Spleen (tissue), 11 donors: ENCODE measurements around the gene FYN. TPM values are rescaled to one million over a fixed set of nuclear protein-coding genes. Genes with fewer than 3 reads are reported as not detected.

Experiments used
- DNase-seq: peaks from one replicate; pipeline ENCODE4 v3.0.0-alpha.2; 2020
- H3K27ac ChIP-seq, 8 donors: fragments of 200-600 bp; sonication (generic) in 7 of 8; 1 replicate in 4 of 8; 2 replicates in 4 of 8; pipeline versions ENCODE4 v1.5.0 to v1.8.0; 2016 to 2021; ENCODE audit warnings: inconsistent platforms in 4 of 8, mild to moderate bottlenecking in 4 of 8, moderate library complexity in 1 of 8
- H3K27me3 ChIP-seq, 7 donors: fragments of 200-600 bp; sonication (generic) in 6 of 7; replicated peaks in 1 of 7; 1 replicate in 4 of 7; 2 replicates in 3 of 7; pipeline versions ENCODE4 v1.5.0 to v1.8.0; 2016 to 2021; ENCODE audit warnings: inconsistent platforms in 3 of 7, mild to moderate bottlenecking in 1 of 7
- H3K36me3 ChIP-seq, 6 donors: fragments of 200-600 bp; sonication (generic) in 5 of 6; 1 replicate in 4 of 6; 2 replicates in 2 of 6; pipeline versions ENCODE4 v1.5.0 to v1.8.0; 2016 to 2021; ENCODE audit warnings: inconsistent platforms in 2 of 6
- H3K4me1 ChIP-seq, 6 donors: fragments of 200-600 bp; sonication (generic) in 5 of 6; 1 replicate in 3 of 6; 2 replicates in 3 of 6; pipeline versions ENCODE4 v1.5.0 to v1.8.0; 2016 to 2021; ENCODE audit warnings: inconsistent platforms in 3 of 6
- H3K4me3 ChIP-seq, 8 donors: fragments of 200-600 bp; sonication (generic) in 7 of 8; 1 replicate in 4 of 8; 2 replicates in 4 of 8; pipeline versions ENCODE4 v1.5.0 to v1.8.0; 2016 to 2021; ENCODE audit warnings: inconsistent platforms in 4 of 8, mild to moderate bottlenecking in 4 of 8, moderate library complexity in 2 of 8
- H3K9me3 ChIP-seq, 8 donors: fragments of 200-600 bp; sonication (generic) in 7 of 8; 1 replicate in 4 of 8; 2 replicates in 4 of 8; pipeline versions ENCODE4 v1.5.0 to v1.8.0; 2016 to 2021; ENCODE audit warnings: inconsistent platforms in 4 of 8
- POLR2A ChIP-seq, 3 donors: fragments of 450-650 bp; IDR thresholded peaks; one replicate each; pipeline ENCODE4 v1.5.1; 2017; ENCODE audit warnings: antibody characterized with exemption in 3 of 3, mild to moderate bottlenecking in 1 of 3
- POLR2AphosphoS5 ChIP-seq, 3 donors: sonication (generic); formaldehyde crosslinking; IDR thresholded peaks; one replicate each; pipeline ENCODE4 v1.5.1; 2017; ENCODE audit warnings: antibody characterized with exemption in 3 of 3
- WGBS, 5 donors: extraction: QIAGEN DNeasy Blood & Tissue Kit in 3 of 5; methylation state at CpG; one replicate each; pipeline versions ENCODE4 v1.1.5 to v1.1.7; 2013 to 2018; 5-methylcytosine and 5-hydroxymethylcytosine counted together
- intact Hi-C: fragments of 100-400 bp; cut with DNase I; formaldehyde crosslinking; loops from one replicate; pipeline ENCODE4 v1.15.0; 2023; ENCODE audit warnings: low total_unique reads
- polyA plus RNA-seq, 3 donors: library from polyadenylated mRNA; stranded (reverse); fragments of 200-250 nt; gene quantifications; one replicate each; pipeline ENCODE4 v1.2.1, GENCODE V29; 2013
- total RNA-seq, 7 donors: library from RNA; depleted of rRNA in 3 of 7; stranded (reverse); fragments of >200 nt in 3 of 7; fragmentation: NEBNext Ultra II Directional in 4 of 7; extraction: Animal tissue kit (Norgen Biotek cat#: 25700) in 4 of 7; gene quantifications; one replicate each; pipeline versions ENCODE4 v1.1.0 to v1.2.1, GENCODE V29; 2016 to 2021
- TF ChIP-seq, protein P1 (sequence below), 11 experiments: fragments of 200-600 bp in 7 of 11; fragments of 450-650 bp in 4 of 11; sonication (generic) in 4 of 11; IDR thresholded peaks in 8 of 11; conservative IDR thresholded peaks in 3 of 11; 1 replicate in 7 of 11; 2 replicates in 4 of 11; pipeline versions ENCODE4 v1.4.0 to v1.8.0; 2016 to 2021; ENCODE audit warnings: antibody characterized with exemption in 11 of 11, inconsistent platforms in 4 of 11, mild to moderate bottlenecking in 1 of 11
- donor health status: healthy with polysubstance abuse.
- donor health status: DM: no; HTN: no; CAD: no; lungs with moderate emphysema.
- donor health status: DM: no; HTN: no; CAD: no.
- donor health status: Bipolar disorder and iron deficiency.
- donor health status: healthy.
- donor health status: DM: no; HTN: no; CAD: no.
- donor health status: DM: yes; HTN: yes; CAD: no.

The FYN gene
- total and polyA plus RNA-seq, 10 donors: 56.6 to 409 (median 205) TPM

DNA sequence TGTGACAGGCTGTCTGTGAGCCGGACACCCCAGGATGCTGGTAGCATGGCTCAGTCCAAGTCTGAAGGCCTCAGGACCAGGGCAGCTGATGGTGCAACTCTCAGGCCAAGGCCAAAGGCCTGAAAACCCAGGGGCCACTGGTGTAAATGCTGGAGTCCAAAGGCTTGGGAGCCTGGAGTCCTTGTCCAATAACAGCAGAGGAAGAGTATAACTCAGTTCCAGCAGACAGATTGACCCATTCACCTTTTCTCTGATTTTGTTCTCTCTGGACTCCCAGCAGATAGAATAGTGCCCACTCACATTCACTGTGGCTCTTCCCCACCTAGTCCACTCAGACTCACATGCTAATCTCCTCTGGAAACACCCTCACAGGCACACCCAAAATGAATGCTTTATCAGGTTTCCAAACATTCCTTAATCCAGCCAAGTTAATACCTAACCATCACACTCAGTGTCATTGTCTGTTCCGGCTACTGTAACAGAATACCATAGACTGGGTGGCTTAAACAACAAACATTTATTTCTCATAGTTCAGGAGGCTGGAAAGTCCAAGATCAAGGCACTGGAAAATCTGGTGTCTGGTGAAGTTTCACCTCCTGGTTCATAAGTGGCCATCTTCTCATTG lies 262.6 kb downstream of the FYN start:
- DNase-seq: no peak
- H3K36me3 ChIP-seq: no peaks in the 10 kb centered on the region
- peaks cover 0 to 17% (median 9%) of the 10 kb centered on the region in 6 donors for H3K4me1 ChIP-seq
- 90 to 100% (median 95%) methylated on average over 2 of the region's 2 CpGs for WGBS, 5 donors
- intact Hi-C loops: no loop called here
- H3K4me3 ChIP-seq: no peak overlapping the region
- no peaks in the 10 kb centered on the region for H3K27me3 ChIP-seq
- peaks cover 0 to 7% (median 2%) of the 10 kb centered on the region in 8 donors for H3K9me3 ChIP-seq
- TF ChIP-seq POLR2AphosphoS5 (IDR thresholded peaks at IDR 0.05): no peak
- TF ChIP-seq POLR2A (IDR thresholded peaks at IDR 0.05): no peak
- TF ChIP-seq, protein P1, sequence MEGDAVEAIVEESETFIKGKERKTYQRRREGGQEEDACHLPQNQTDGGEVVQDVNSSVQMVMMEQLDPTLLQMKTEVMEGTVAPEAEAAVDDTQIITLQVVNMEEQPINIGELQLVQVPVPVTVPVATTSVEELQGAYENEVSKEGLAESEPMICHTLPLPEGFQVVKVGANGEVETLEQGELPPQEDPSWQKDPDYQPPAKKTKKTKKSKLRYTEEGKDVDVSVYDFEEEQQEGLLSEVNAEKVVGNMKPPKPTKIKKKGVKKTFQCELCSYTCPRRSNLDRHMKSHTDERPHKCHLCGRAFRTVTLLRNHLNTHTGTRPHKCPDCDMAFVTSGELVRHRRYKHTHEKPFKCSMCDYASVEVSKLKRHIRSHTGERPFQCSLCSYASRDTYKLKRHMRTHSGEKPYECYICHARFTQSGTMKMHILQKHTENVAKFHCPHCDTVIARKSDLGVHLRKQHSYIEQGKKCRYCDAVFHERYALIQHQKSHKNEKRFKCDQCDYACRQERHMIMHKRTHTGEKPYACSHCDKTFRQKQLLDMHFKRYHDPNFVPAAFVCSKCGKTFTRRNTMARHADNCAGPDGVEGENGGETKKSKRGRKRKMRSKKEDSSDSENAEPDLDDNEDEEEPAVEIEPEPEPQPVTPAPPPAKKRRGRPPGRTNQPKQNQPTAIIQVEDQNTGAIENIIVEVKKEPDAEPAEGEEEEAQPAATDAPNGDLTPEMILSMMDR (IDR thresholded peaks at IDR 0.05 in 8 of 11, conservative IDR thresholded peaks at IDR 0.05 in 3 of 11): no peak
- no peak overlapping the region for H3K27ac ChIP-seq

Other genes with a start within 250 kb of the FYN start
- not detected for gene CCN6, start 180.7 kb upstream of the FYN start, total RNA-seq
- gene CCN6, start 180.7 kb upstream of the FYN start, polyA plus RNA-seq: under 1 TPM in 1 of 3 donors, not detected in 2; 0.03 TPM
- 10 to 100 TPM; 12.4 to 35.1 (median 16.8) TPM for gene TUBE1, start 214.0 kb upstream of the FYN start, total RNA-seq
- gene TUBE1, start 214.0 kb upstream of the FYN start, polyA plus RNA-seq: 10 to 100 TPM in 1 of 3 donors, 1 to 10 TPM in 2; 8.8 to 11.0 (median 9.6) TPM
- 1 to 10 TPM; 1.9 to 7.8 (median 3.6) TPM for gene FAM229B, start 214.1 kb upstream of the FYN start, total RNA-seq
- gene FAM229B, start 214.1 kb upstream of the FYN start, polyA plus RNA-seq: 1 to 10 TPM; 7.8 to 7.9 (median 7.9) TPM